K562 (cell line): ENCODE measurements around the gene TBX1. TPM values are rescaled to one million over a fixed set of nuclear protein-coding genes. Genes with fewer than 3 reads are reported as not detected.
A peak's percentile ranks its signal among the peaks of the same experiment; 100 is the strongest.

ENCODE experiments used
- ATAC-seq: fragments of 200-7000 bp; cut with Tn5 transposase; 3 replicates; pipeline ENCODE4 v1.9.1; 2020; ENCODE audit warnings: moderate library complexity
- BruUV-seq: library from RNA; stranded (reverse); fragments of 400-500 nt; replicated peaks from 2 replicates; lab custom pipeline; 2021; lab: Mats Ljungman, UMichigan
- CTCF ChIA-PET: fragments of 300-600 bp; formaldehyde crosslinking; extraction: SDS; loops from one replicate; lab custom pipeline; 2021; ENCODE audit warnings: low intra/inter-chr PET ratio; lab: Yijun Ruan, JAX
- POLR2A ChIA-PET: fragments of 300-600, 350-650 bp; sonication (Branson Sonifier 250); formaldehyde crosslinking; extraction: SDS; loops from one replicate; lab custom pipeline; 2021; ENCODE audit warnings: antibody characterized with exemption, inconsistent platforms; lab: Yijun Ruan, JAX
- DNase-seq, 4 experiments: peaks; one replicate each; pipeline versions ENCODE4 v3.0.0 to v3.0.0-alpha.2; 2011 to 2018; ENCODE audit warnings: low spot score in 3 of 4, mixed read lengths in 3 of 4; ENCODE audit errors: extremely low read depth in 1 of 4
- FAIRE-seq: peaks from 2 replicates; lab custom pipeline; 2011; peaks lifted over from hg19 to GRCh38; lab: Jason Lieb, UNC
- H2AFZ ChIP-seq: 2 replicates; pipeline ENCODE4 v1.6.0; 2011; ENCODE audit warnings: low read depth, low read length, control low read depth, inconsistent platforms
- H3K27ac ChIP-seq: fragments of 200-600 bp; 3 replicates; pipeline ENCODE4 v1.8.0; 2011; ENCODE audit warnings: low read depth, mild to moderate bottlenecking, control low read depth, inconsistent platforms, low read length, moderate library complexity, mixed read lengths; ENCODE audit errors: extremely low read depth
- H3K27me3 ChIP-seq, 2 experiments: fragments of 300-600 bp in 1 of 2; 2 replicates in 1 of 2; 3 replicates in 1 of 2; pipeline versions ENCODE4 v1.6.0 to v1.8.0; 2011; ENCODE audit warnings: inconsistent platforms in 2 of 2, low read length in 2 of 2, mild to moderate bottlenecking in 1 of 2, mixed read lengths in 1 of 2, moderate library complexity in 1 of 2; ENCODE audit not compliant: control insufficient read depth in 2 of 2, insufficient read depth in 2 of 2
- H3K36me3 ChIP-seq: fragments of 300-600 bp; 3 replicates; pipeline ENCODE4 v1.8.0; 2011; ENCODE audit warnings: mild to moderate bottlenecking, low read length, inconsistent platforms; ENCODE audit not compliant: control insufficient read depth, insufficient read depth
- H3K4me1 ChIP-seq, 2 experiments: fragments of 200-600 bp in 1 of 2; replicated peaks in 1 of 2; 2 replicates in 1 of 2; 3 replicates in 1 of 2; pipeline versions ENCODE4 v1.5.1 to v1.8.0; 2011; ENCODE audit warnings: inconsistent platforms in 2 of 2, low read length in 2 of 2, mild to moderate bottlenecking in 1 of 2, mixed read lengths in 1 of 2, moderate library complexity in 1 of 2; ENCODE audit not compliant: control insufficient read depth in 2 of 2, insufficient read depth in 2 of 2
- H3K4me2 ChIP-seq: 2 replicates; pipeline ENCODE4 v1.6.1; 2011; ENCODE audit warnings: low read length, control low read depth, inconsistent platforms, mixed read lengths; ENCODE audit not compliant: insufficient read depth
- H3K4me3 ChIP-seq: fragments of 200-600 bp; sonication (generic), shearing (Covaris generic); 2 replicates; pipeline ENCODE4 v1.5.1; 2016; ENCODE audit warnings: control low read depth, inconsistent platforms
- H3K79me2 ChIP-seq: fragments of 200-600 bp; 3 replicates; pipeline ENCODE4 v1.8.0; 2011; ENCODE audit warnings: low read length, inconsistent platforms; ENCODE audit not compliant: control insufficient read depth, insufficient read depth
- H3K9ac ChIP-seq, 2 experiments: 2 replicates each; pipeline versions ENCODE4 v1.6.0 to v1.6.1; 2011; ENCODE audit warnings: low read depth in 2 of 2, low read length in 2 of 2, control low read depth in 1 of 2, inconsistent platforms in 1 of 2, mild to moderate bottlenecking in 1 of 2, mixed read lengths in 1 of 2; ENCODE audit not compliant: insufficient read depth in 1 of 2
- H3K9me1 ChIP-seq: one replicate; pipeline ENCODE4 v1.6.0; 2011; ENCODE audit warnings: inconsistent platforms, mild to moderate bottlenecking, low read length, moderate library complexity; ENCODE audit not compliant: control insufficient read depth, insufficient read depth
- H3K9me3 ChIP-seq: replicated peaks from 2 replicates; pipeline ENCODE4 v1.5.1; 2011; ENCODE audit warnings: low read depth, low read length, inconsistent platforms; ENCODE audit not compliant: control insufficient read depth, insufficient read depth
- H4K20me1 ChIP-seq: replicated peaks from 2 replicates; pipeline ENCODE4 v1.6.1; 2011; ENCODE audit warnings: low read length, inconsistent platforms, mixed read lengths; ENCODE audit not compliant: control insufficient read depth, insufficient read depth
- CHCHD3 ChIP-seq: fragments of 250-450 bp; sonication (Bioruptor Pico); IDR thresholded peaks from 2 replicates; pipeline ENCODE4 v2.1.2; 2022; ENCODE audit warnings: mild to moderate bottlenecking
- CHD7 ChIP-seq: fragments of 200-600 bp; sonication (generic); IDR thresholded peaks from one replicate; pipeline ENCODE4 v1.6.1; 2012; ENCODE audit warnings: mild to moderate bottlenecking, low read depth, low read length, inconsistent platforms
- CTCFL ChIP-seq: IDR thresholded peaks from 2 replicates; pipeline ENCODE4 v1.6.1; 2011; ENCODE audit warnings: borderline replicate concordance, low read depth, mild to moderate bottlenecking, moderate library complexity, low read length; ENCODE audit not compliant: insufficient read depth, poor library complexity, severe bottlenecking
- ETS2 ChIP-seq: IDR thresholded peaks from 2 replicates; pipeline ENCODE4 v1.6.1; 2016; ENCODE audit warnings: borderline replicate concordance, missing genetic modification characterization, mild to moderate bottlenecking, moderate library complexity, missing compliant biosample characterization; ENCODE audit not compliant: poor library complexity, severe bottlenecking
- HNRNPL ChIP-seq: fragments of 200-400 bp; formaldehyde crosslinking; IDR thresholded peaks from 2 replicates; pipeline ENCODE4 v1.6.1; 2017; ENCODE audit warnings: low read depth, mild to moderate bottlenecking, low read length
- KAT8 ChIP-seq: fragments of 450-650 bp; IDR thresholded peaks from 2 replicates; pipeline ENCODE4 v1.6.1; 2016; ENCODE audit warnings: low read depth, mild to moderate bottlenecking
- LARP7 ChIP-seq: fragments of 450-650 bp; IDR thresholded peaks from 2 replicates; pipeline ENCODE4 v1.6.1; 2016
- WGBS: fragments of 100-300 bp; shearing (Covaris generic); methylation state at CpG from one replicate; pipeline ENCODE4 v1.1.6; 2016; ENCODE audit warnings: low coverage, mixed read lengths; ENCODE audit not compliant: insufficient coverage; ENCODE audit errors: missing lambda C conversion rate; 5-methylcytosine and 5-hydroxymethylcytosine counted together
- in situ Hi-C: fragments of 300-500 bp; cut with MboI; formaldehyde crosslinking; loops from 4 replicates; pipeline ENCODE4 v1.15.0; 2018; ENCODE audit warnings: inconsistent platforms, mixed read lengths
- intact Hi-C: fragments of 100-400 bp; cut with micrococcal nuclease; formaldehyde crosslinking; loops from 2 replicates; pipeline ENCODE4 v1.14.2; 2022
- polyA plus RNA-seq, 8 experiments: library from polyadenylated mRNA; depleted of rRNA in 4 of 8; stranded (reverse) in 5 of 8; unstranded in 3 of 8; fragments of >200 nt; fragmentation: Nextera tagmentation in 2 of 8; fragmentation: Illumina TruSeq in 1 of 8; extraction: Ambion mirVana in 2 of 8; extraction: Trizol in 1 of 8; gene quantifications; 2 replicates each; pipeline versions ENCODE4 v1.2.1 to v1.2.3, GENCODE V29; 2011 to 2014; ENCODE audit warnings: inconsistent platforms in 1 of 8, missing spikeins in 1 of 8
- total RNA-seq, 7 experiments: library from RNA; depleted of rRNA in 6 of 7; stranded (reverse); fragments of >200 nt in 6 of 7; fragmentation: Illumina TruSeq in 2 of 7; extraction: Trizol in 2 of 7; gene quantifications; 2 replicates each; pipeline versions ENCODE4 v1.2.1 to v1.2.3, GENCODE V29; 2011 to 2021; ENCODE audit warnings: low replicate concordance in 1 of 7

The TBX1 gene
- total and polyA plus RNA-seq, 9 of the 15 experiments (the other 6 are each of a cell fraction or from before 2014, with no cell fraction given) = 0.07 to 35.0 (median 3.9) TPM

GRCh38 chr22:19713650-19714311 lies 46.8 kb upstream of the TBX1 start:
- H3K9ac ChIP-seq = peak overlapping the region in 1 of 2 experiments; percentile 82; a peak in 3 of 4 replicates
- BruUV-seq = no TSS peak
- CTCF ChIA-PET = no interaction called here
- WGBS = 36% methylated on average over 38 of the region's 38 CpGs
- H4K20me1 ChIP-seq = peaks cover 12% of the 10 kb centered on the region; the same call in 1 of the 2 replicates
- H3K27ac ChIP-seq = no peak overlapping the region
- H3K4me2 ChIP-seq = peak overlapping the region; percentile 75
- H3K4me3 ChIP-seq = peak overlapping the region; percentile 50
- in situ Hi-C loops = no loop called here
- H3K9me3 ChIP-seq = no peaks in the 10 kb centered on the region
- peaks cover 5% of the 10 kb centered on the region for H3K9me1 ChIP-seq
- H3K79me2 ChIP-seq = peaks cover 9% of the 10 kb centered on the region
- peak overlapping the region; percentile 84 for H2AFZ ChIP-seq
- FAIRE-seq (no peak), ATAC-seq (peak; percentile 24), DNase-seq (no peak)
- intact Hi-C loops = loop anchor here (10.0 kb wide), 1 partner anchor 49 kb away; no protein-coding TSS in a partner anchor
- H3K27me3 ChIP-seq = peaks cover 10 to 31% of the 10 kb centered on the region in 2 experiments; a peak in 4 of 5 replicates
- POLR2A ChIA-PET = no interaction called here
- H3K4me1 ChIP-seq = peaks cover 27 to 78% of the 10 kb centered on the region in 2 experiments
- no peaks in the 10 kb centered on the region for H3K36me3 ChIP-seq
- TF ChIP-seq HNRNPL (peak; percentile 53; the same call in 1 of the 2 replicates), KAT8 (no peak), CHCHD3 (CRISPR knock-in tag) (peak; percentile 77; the same call in 1 of the 2 replicates), LARP7 (peak; percentile 43; the same call in 1 of the 2 replicates), ETS2 (tag) (no peak), CHD7 (peak; percentile 24), CTCFL (no peak)
